ENCODE results near the gene RBMY1B.
"Not testable (repeated sequence)": the region's sequence is repeated elsewhere in the genome, so short reads cannot be mapped to it uniquely, and the experiment has no call there.

The RBMY1B gene

DNA sequence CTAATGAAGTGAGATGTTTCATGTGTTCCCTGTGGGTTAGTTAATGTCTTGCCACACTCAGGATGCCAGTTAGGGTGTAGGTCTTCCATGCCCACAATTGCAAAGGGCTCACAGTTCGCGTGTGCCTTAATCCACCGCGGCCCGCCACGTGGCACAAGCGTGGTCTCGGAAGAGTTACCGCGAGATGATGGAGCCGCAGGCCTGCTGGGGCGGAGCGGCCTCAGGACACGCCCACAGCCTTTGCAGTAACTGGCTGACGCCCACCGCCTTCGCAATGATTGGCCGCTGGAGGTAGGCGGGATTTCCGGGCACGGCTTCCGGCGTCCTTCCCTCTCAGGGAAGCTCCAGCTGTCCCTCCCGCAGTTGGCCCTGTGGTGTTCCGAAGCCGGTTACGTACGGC, at the start of gene RBMY1B:
Gene RBMY1B (plus strand): TSS at position 301 of the 400 bp plus-strand sequence. CDS start 2,013 bp downstream, outside the sequence.
- DNase-seq (ENCODE audit: low read depth, low spot score) = not testable (repeated sequence)

DNA sequence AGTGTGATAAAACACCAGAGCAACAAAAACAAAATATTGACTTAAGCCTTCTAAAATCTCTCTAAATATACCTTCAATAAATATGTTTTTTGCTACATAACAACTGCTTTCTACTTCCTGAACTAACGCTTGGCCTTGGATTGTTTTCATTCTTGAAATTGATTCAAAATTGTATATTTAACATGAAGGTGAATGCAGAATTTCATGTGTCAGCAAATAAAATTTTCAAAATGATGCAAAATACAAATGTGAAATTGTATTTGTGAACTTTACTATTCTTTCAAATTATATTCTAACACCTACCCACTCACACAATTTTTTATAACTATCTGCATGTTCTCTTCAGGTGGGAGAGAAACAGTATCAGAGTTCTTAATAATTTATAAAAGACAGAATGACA, 48.2 kb upstream of the RBMY1B start:
- not testable (repeated sequence) for DNase-seq (ENCODE audit: low read depth, low spot score)

DNA sequence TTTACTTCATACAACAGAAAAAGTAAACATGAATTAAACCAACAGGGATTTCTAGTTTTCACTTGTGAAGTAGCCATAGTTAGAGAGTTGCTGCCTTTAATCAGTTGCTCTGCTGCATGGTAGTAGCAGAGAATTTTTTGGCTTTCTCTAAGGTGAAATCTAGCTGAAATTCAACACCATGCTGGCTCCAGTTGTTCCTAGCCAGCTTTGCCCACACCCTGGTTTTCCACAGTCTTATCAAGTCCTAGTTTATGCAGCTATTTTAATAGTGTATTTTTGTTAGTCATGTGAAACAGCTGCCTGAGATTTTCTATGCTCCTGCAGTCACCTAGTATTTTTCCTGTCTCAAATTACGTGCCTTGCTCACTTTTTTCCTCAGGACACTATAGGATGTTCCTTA, 28.2 kb upstream of the RBMY1B start:
- no peak for DNase-seq (ENCODE audit: low read depth, low spot score)

DNA sequence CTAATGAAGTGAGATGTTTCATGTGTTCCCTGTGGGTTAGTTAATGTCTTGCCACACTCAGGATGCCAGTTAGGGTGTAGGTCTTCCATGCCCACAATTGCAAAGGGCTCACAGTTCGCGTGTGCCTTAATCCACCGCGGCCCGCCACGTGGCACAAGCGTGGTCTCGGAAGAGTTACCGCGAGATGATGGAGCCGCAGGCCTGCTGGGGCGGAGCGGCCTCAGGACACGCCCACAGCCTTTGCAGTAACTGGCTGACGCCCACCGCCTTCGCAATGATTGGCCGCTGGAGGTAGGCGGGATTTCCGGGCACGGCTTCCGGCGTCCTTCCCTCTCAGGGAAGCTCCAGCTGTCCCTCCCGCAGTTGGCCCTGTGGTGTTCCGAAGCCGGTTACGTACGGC, 23.4 kb downstream of the RBMY1B start, which contains the start of gene RBMY1A1:
Gene RBMY1A1 (plus strand): TSS at position 301 of the 400 bp plus-strand sequence. CDS start 2,013 bp downstream, outside the sequence.
- not testable (repeated sequence) for DNase-seq (ENCODE audit: low read depth, low spot score)

DNA sequence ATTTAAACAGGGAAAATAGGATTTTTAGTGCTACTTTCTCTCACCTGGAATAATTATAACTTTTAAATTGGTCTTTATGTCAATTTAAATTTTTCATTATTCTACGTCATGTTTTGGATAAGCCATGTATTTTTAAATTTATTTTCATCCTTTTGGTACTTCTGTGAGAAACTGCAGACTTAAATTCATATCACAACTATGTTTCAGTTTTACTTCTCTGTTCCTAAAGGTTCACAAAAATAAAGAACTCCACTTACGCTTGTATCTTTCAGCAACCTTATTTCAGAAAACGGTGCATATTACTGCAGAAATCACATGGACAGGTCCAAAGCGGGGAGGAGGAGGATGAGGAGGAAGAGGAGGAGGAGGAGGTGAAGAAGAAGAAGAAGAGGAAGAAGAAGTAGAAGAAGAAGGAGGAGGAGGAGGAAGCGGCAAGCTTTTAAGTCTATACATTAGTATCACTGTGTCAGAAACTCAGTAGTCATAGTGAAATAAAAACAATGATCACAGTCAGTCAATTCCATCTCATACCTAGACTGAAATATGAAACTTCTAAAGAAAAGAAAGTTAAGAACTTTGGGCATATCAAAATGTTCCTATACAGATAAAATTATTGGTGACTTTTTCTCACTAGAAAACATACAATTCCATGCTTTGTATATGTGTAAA, 48.3 kb downstream of the RBMY1B start:
- not testable (repeated sequence) for DNase-seq (ENCODE audit: low read depth, low spot score)

Data from iPS DF 19.7 (cell line).